Bronchial epithelial cell (primary cell): ENCODE data around the gene ITGA6. TPM values are rescaled to one million over a fixed set of nuclear protein-coding genes. Genes with fewer than 3 reads are reported as not detected.

Experiments used
- DNase-seq: peaks from one replicate; pipeline ENCODE4 v3.0.0-alpha.2; 2010; ENCODE audit warnings: low read depth
- FAIRE-seq: peaks from 2 replicates; lab custom pipeline; 2011; peaks lifted over from hg19 to GRCh38; lab: Jason Lieb, UNC
- H3K27me3 ChIP-seq: 2 replicates; pipeline ENCODE4 v1.5.1; 2011; ENCODE audit warnings: low read length; ENCODE audit not compliant: control insufficient read depth, insufficient read depth
- H3K36me3 ChIP-seq: 2 replicates; pipeline ENCODE4 v1.5.1; 2011; ENCODE audit warnings: low read length; ENCODE audit not compliant: control insufficient read depth, insufficient read depth
- H3K4me3 ChIP-seq: 2 replicates; pipeline ENCODE4 v1.5.1; 2011; ENCODE audit warnings: mild to moderate bottlenecking, low read depth, low read length, control low read depth
- CTCF ChIP-seq: IDR thresholded peaks from 2 replicates; pipeline ENCODE4 v1.5.1; 2011; ENCODE audit warnings: mild to moderate bottlenecking, moderate library complexity, low read length, control low read depth, inconsistent platforms; ENCODE audit not compliant: insufficient read depth, severe bottlenecking
- total RNA-seq: library from RNA; depleted of rRNA; stranded (reverse); fragments of >200 nt; gene quantifications from 2 replicates; pipeline ENCODE4 v1.2.1, GENCODE V29; 2014

The ITGA6 gene
- total RNA-seq, 1 donor from 2014 or later, result 390 TPM

GRCh38 chr2:172473167-172473566 is 45.8 kb downstream of the ITGA6 start:
- Histone ChIP-seq H3K36me3 (peaks cover 25% of the 10 kb centered on the region), H3K27me3 (no peaks in the 10 kb centered on the region), H3K4me3 (no peak overlapping the region)
- TF ChIP-seq CTCF, result no peak
- DNase-seq (no peak), FAIRE-seq (no peak)

GRCh38 chr2:172478353-172478752 is 51.0 kb downstream of the ITGA6 start:
- peaks cover 18% of the 10 kb centered on the region for H3K36me3 ChIP-seq
- no peak for TF ChIP-seq CTCF

GRCh38 chr2:172480301-172481218 is 53.2 kb downstream of the ITGA6 start:
- no peak overlapping the region for H3K4me3 ChIP-seq
- no peak for TF ChIP-seq CTCF
- FAIRE-seq (no peak), DNase-seq (no peak)
- H3K36me3 ChIP-seq, result peaks cover 19% of the 10 kb centered on the region
- H3K27me3 ChIP-seq, result no peaks in the 10 kb centered on the region

More at GRCh38 chr2:172478353-172478752, 51.0 kb downstream of the ITGA6 start:
- no peak overlapping the region for H3K4me3 ChIP-seq
- no peak for DNase-seq
- FAIRE-seq, result no peak
- no peaks in the 10 kb centered on the region for H3K27me3 ChIP-seq

- FAIRE-seq (no peak), DNase-seq (no peak)
- H3K36me3 ChIP-seq, result peaks cover 20% of the 10 kb centered on the region
- no peaks in the 10 kb centered on the region for H3K27me3 ChIP-seq
- no peak for TF ChIP-seq CTCF
- H3K4me3 ChIP-seq, result no peak overlapping the region
Observed at GRCh38 chr2:172481507-172482262, 54.3 kb downstream of the ITGA6 start.

- Histone ChIP-seq H3K4me3 (no peak overlapping the region), H3K36me3 (peaks cover 23% of the 10 kb centered on the region), H3K27me3 (no peaks in the 10 kb centered on the region)
- FAIRE-seq, result no peak
- no peak for TF ChIP-seq CTCF
- peak; percentile 20 for DNase-seq
Observed at GRCh38 chr2:172484253-172484652, 56.9 kb downstream of the ITGA6 start.
